HL-60/S4 treated with retinoic acid at 250 ng/mL for 4 days and 3 days (cell line): Measurements from ENCODE around the gene SMARCAL1.

ENCODE experiments used
- in situ Hi-C: fragments of 300-500 bp; cut with MboI; formaldehyde crosslinking; loops from 2 replicates; pipeline ENCODE4 v1.7.0; 2022; ENCODE audit warnings: low sequenced_read_pairs

Gene SMARCAL1

DNA sequence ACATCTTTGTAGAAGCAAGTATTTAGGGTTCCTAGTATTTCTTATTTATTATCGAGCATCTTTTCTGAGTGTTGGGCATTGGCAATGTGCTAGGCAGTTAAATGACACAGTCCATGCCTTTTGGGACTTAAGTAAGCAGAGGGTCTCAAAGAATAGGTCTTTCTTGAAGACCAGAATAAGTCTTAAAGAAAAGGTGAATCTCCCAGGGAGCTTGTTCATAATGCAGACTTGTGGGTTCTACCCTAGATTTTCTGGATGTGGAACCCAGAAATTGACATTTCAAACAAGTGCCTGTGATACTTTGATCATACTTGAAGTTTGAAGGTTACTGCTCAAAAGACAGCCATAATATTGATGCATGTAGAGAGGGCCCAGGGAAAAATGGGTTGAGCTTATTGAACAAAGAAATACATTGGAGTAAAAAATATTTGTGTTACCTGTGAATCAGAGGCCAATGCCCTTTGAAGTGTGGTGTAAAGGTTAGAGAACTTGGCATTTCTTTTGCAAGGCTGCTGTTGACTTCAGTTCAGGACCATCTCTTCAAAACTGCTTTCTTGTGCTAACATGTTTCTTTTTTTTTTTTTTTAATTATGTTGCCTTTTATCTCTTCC lies 110.7 kb downstream of the SMARCAL1 start:
- in situ Hi-C loops: loop anchor here (10.0 kb wide), 1 partner anchor 142 kb away; no protein-coding TSS in a partner anchor

DNA sequence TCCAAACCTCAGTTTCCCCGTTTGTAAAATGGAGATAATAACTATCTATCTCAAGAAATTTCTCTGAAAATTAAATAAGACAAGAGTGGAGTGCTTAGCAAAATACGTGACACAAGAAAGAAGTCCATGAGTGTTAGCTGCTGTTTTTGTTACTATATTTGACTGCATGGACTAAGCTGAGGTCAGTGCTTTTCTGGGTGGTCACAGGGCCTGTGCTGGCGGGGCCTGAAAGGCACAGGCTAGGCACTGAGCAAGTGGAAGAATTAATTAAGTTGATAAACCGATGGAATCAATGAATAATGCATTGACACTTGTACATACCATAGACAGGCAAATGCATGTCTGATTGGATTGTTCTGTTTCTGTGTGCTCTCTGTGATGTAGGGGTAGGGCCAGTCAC lies 113.7 kb downstream of the SMARCAL1 start:
- in situ Hi-C loops: loop anchor here (10.0 kb wide), 1 partner anchor 139 kb away; no protein-coding TSS in a partner anchor

DNA sequence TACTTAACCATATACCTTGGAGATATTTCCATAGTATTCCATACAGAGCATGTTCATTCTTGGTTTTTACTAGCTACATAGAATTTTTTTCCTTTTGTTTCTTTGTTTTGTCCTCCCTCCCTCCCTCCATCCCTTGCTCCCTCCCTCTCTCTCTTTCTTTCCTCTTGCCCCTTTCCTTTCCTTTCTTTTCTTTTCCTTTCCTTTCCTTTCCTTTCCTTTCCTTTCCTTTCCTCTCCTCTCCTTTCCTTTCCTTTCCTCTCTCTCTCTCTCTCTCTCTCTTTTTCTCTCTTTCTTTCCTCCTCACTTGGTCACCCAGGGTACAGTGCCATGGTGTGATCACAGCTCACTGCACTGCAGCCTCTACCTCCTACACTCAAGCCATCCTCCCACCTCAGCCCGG lies 114.7 kb downstream of the SMARCAL1 start:
- in situ Hi-C loops: loop anchor here (10.0 kb wide), 1 partner anchor 138 kb away; no protein-coding TSS in a partner anchor

DNA sequence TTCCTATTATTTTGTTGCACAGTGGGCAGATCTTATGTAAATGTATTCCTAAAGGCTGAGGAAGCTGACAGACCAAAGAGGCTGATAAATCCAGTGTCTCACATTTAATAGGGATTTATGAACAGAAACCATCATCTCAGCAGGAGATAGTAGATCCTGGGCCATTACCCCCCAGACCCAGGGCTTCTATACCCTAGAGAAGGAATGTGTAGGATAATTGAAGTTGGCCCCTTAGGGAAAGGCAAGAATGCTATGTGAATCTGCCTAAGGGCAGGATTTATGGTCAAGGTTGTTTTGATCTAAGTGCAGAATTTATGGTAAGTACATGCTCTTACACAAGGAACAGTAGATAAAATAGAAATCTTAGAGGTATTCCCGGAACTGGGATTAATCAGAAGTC lies 115.3 kb downstream of the SMARCAL1 start:
- in situ Hi-C loops: loop anchor here (10.0 kb wide), 1 partner anchor 137 kb away; no protein-coding TSS in a partner anchor

DNA sequence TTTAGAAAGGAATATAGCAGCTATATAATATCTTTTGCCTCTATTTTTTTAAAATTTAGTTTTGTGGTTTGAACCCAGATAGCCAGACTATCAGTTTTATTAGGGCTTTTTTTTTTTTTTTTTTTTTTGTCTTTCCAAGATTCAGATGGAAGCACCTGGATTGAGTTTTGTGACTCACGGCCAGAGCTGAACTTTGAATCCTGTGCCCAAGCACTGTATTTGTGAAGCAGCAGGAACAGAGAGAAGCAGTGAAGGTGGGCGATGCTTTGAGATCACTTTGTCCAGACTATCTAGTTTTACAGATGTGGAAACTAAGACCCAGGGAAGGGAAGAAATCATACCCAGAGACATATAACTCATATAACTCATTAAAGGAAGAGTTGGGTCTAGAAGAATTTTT lies 120.3 kb downstream of the SMARCAL1 start:
- in situ Hi-C loops: no loop called here
